Endothelial cell of umbilical vein (primary cell): ENCODE data around the gene TOB2. TPM values are rescaled to one million over a fixed set of nuclear protein-coding genes. Genes with fewer than 3 reads are reported as not detected.

Experiments used
- BruUV-seq: library from RNA; stranded (reverse); fragments of 400-500 nt; replicated peaks from 2 replicates; lab custom pipeline; 2021; lab: Mats Ljungman, UMichigan
- CTCF ChIA-PET: fragments of 300-600, 350-600 bp; sonication (Branson Sonifier 250); formaldehyde crosslinking; loops from one replicate; lab custom pipeline; 2021; ENCODE audit warnings: antibody characterized with exemption, inconsistent platforms; lab: Charles Lee
- POLR2A ChIA-PET: fragments of 300-600, 350-600 bp; sonication (Branson Sonifier 250); formaldehyde crosslinking; loops from one replicate; lab custom pipeline; 2021; ENCODE audit warnings: antibody characterized with exemption, inconsistent platforms; lab: Charles Lee
- DNase-seq: peaks from one replicate; pipeline ENCODE4 v3.0.0-alpha.2; 2011; ENCODE audit warnings: low read depth, low spot score
- FAIRE-seq: peaks from 2 replicates; lab custom pipeline; 2011; peaks lifted over from hg19 to GRCh38; lab: Jason Lieb, UNC
- H2AFZ ChIP-seq: 2 replicates; pipeline ENCODE4 v1.6.0; 2012; ENCODE audit warnings: low read depth, low read length, control low read depth, inconsistent platforms
- H3K27ac ChIP-seq: 2 replicates; pipeline ENCODE4 v1.5.1; 2011; ENCODE audit warnings: low read depth, mild to moderate bottlenecking, control low read depth, low read length, moderate library complexity; ENCODE audit not compliant: insufficient read depth
- H3K27me3 ChIP-seq, 2 experiments: 2 replicates each; pipeline versions ENCODE4 v1.6.0 to v1.6.1; 2011; ENCODE audit warnings: low read length in 2 of 2, mixed read lengths in 1 of 2; ENCODE audit not compliant: control insufficient read depth in 2 of 2, insufficient read depth in 2 of 2
- H3K36me3 ChIP-seq, 2 experiments: 2 replicates in 1 of 2; 3 replicates in 1 of 2; pipeline ENCODE4 v1.5.1; 2011; ENCODE audit warnings: low read length in 2 of 2, mild to moderate bottlenecking in 1 of 2, moderate library complexity in 1 of 2; ENCODE audit not compliant: control insufficient read depth in 2 of 2, insufficient read depth in 2 of 2; ENCODE audit errors: extremely low read depth in 1 of 2
- H3K4me1 ChIP-seq: 3 replicates; pipeline ENCODE4 v1.5.1; 2011; ENCODE audit warnings: mild to moderate bottlenecking, low read length; ENCODE audit not compliant: control insufficient read depth, insufficient read depth; ENCODE audit errors: extremely low read depth
- H3K4me2 ChIP-seq: 2 replicates; pipeline ENCODE4 v1.6.1; 2011; ENCODE audit warnings: low read length, control low read depth, mixed read lengths; ENCODE audit not compliant: insufficient read depth
- H3K4me3 ChIP-seq, 3 experiments: fragments of 200-600 bp in 1 of 3; sonication (generic), shearing (Covaris generic) in 1 of 3; replicated peaks in 1 of 3; 2 replicates each; pipeline ENCODE4 v1.5.1; 2011 to 2016; ENCODE audit warnings: control low read depth in 3 of 3, low read length in 3 of 3, mild to moderate bottlenecking in 2 of 3, inconsistent platforms in 1 of 3, low read depth in 1 of 3, moderate library complexity in 1 of 3; ENCODE audit not compliant: insufficient read depth in 1 of 3
- H3K79me2 ChIP-seq: 2 replicates; pipeline ENCODE4 v1.6.0; 2012; ENCODE audit warnings: low read length, inconsistent platforms; ENCODE audit not compliant: control insufficient read depth, insufficient read depth
- H3K9ac ChIP-seq: replicated peaks from 2 replicates; pipeline ENCODE3; 2011; ENCODE audit warnings: low read length, control low read depth; ENCODE audit not compliant: insufficient read depth; ENCODE audit errors: extremely low read depth
- H3K9me1 ChIP-seq: replicated peaks from 3 replicates; pipeline ENCODE4 v1.6.0; 2011; ENCODE audit warnings: mild to moderate bottlenecking, low read length; ENCODE audit not compliant: control insufficient read depth, insufficient read depth; ENCODE audit errors: extremely low read depth
- H3K9me3 ChIP-seq: replicated peaks from 2 replicates; pipeline ENCODE4 v1.5.1; 2012; ENCODE audit warnings: low read length, inconsistent platforms; ENCODE audit not compliant: control insufficient read depth, insufficient read depth
- H4K20me1 ChIP-seq: replicated peaks from 2 replicates; pipeline ENCODE3; 2011; ENCODE audit warnings: mild to moderate bottlenecking, low read length; ENCODE audit not compliant: control insufficient read depth, insufficient read depth; ENCODE audit errors: extremely low read depth
- CTCF ChIP-seq, 2 donors: IDR thresholded peaks; 1 replicate in 1 of 2; 2 replicates in 1 of 2; pipeline ENCODE4 v1.5.1; 2011; ENCODE audit warnings: low read length in 2 of 2, mild to moderate bottlenecking in 2 of 2, moderate library complexity in 2 of 2, control low read depth in 1 of 2, inconsistent platforms in 1 of 2, low read depth in 1 of 2; ENCODE audit not compliant: insufficient read depth in 1 of 2; ENCODE audit errors: extremely low read depth in 1 of 2
- EZH2 ChIP-seq: IDR thresholded peaks from 2 replicates; pipeline ENCODE4 v1.6.1; 2012; ENCODE audit warnings: borderline replicate concordance, low read depth, mild to moderate bottlenecking, moderate library complexity, low read length, inconsistent platforms; ENCODE audit not compliant: severe bottlenecking
- FOS ChIP-seq: IDR thresholded peaks from 2 replicates; pipeline ENCODE4 v1.6.1; 2011; ENCODE audit warnings: mild to moderate bottlenecking, low read length, moderate library complexity, borderline replicate concordance; ENCODE audit not compliant: insufficient read depth
- GATA2 ChIP-seq: IDR thresholded peaks from 2 replicates; pipeline ENCODE4 v1.7.0; 2011; ENCODE audit warnings: low read depth, mild to moderate bottlenecking, moderate library complexity, mixed read lengths, low read length; ENCODE audit not compliant: insufficient read length, insufficient read depth
- JUN ChIP-seq: IDR thresholded peaks from 2 replicates; pipeline ENCODE4 v1.6.1; 2011; ENCODE audit warnings: borderline replicate concordance, low read depth; ENCODE audit not compliant: insufficient read length, insufficient read depth
- MYC ChIP-seq: IDR thresholded peaks from one replicate; pipeline ENCODE4 v1.6.1; 2011; ENCODE audit warnings: mild to moderate bottlenecking, low read depth, low read length
- POLR2A ChIP-seq: IDR thresholded peaks from 2 replicates; pipeline ENCODE4 v1.6.1; 2012; ENCODE audit warnings: low read depth, mild to moderate bottlenecking, control low read depth, low read length
- POLR2AphosphoS5 ChIP-seq: IDR thresholded peaks from 2 replicates; pipeline ENCODE4 v1.6.1; 2012; ENCODE audit warnings: low read depth, mild to moderate bottlenecking, control low read depth, low read length, moderate library complexity; ENCODE audit not compliant: insufficient read depth
- dilution Hi-C: fragments of 300-500 bp; cut with MboI; formaldehyde crosslinking; loops from one replicate; pipeline ENCODE4 v1.15.0; 2019; ENCODE audit warnings: low sequenced_read_pairs; ENCODE audit not compliant: extremely low pct_ligation_motif_present
- intact Hi-C: fragments of 100-400 bp; cut with micrococcal nuclease; formaldehyde crosslinking; loops from one replicate; pipeline ENCODE4 v1.10.0; 2022
- polyA plus RNA-seq, 4 experiments: library from polyadenylated mRNA; depleted of rRNA in 3 of 4; stranded (reverse) in 3 of 4; unstranded in 1 of 4; fragments of >200 nt; gene quantifications; 2 replicates each; pipeline versions ENCODE4 v1.2.1 to v1.2.3, GENCODE V29; 2011 to 2012; ENCODE audit warnings: missing spikeins in 1 of 4
- total RNA-seq: library from RNA; stranded (reverse); gene quantifications from 2 replicates; pipeline ENCODE4 v1.2.3, GENCODE V29; 2021
- TF ChIP-seq, protein P1 (sequence below): IDR thresholded peaks from 2 replicates; pipeline ENCODE4 v1.6.1; 2011; ENCODE audit not compliant: insufficient read depth, insufficient read length

Gene TOB2
- total and polyA plus RNA-seq, 2 donors (not counting 3 experiments of a cell fraction or from before 2014, with no cell fraction given), result 21.7 to 44.7 TPM

DNA sequence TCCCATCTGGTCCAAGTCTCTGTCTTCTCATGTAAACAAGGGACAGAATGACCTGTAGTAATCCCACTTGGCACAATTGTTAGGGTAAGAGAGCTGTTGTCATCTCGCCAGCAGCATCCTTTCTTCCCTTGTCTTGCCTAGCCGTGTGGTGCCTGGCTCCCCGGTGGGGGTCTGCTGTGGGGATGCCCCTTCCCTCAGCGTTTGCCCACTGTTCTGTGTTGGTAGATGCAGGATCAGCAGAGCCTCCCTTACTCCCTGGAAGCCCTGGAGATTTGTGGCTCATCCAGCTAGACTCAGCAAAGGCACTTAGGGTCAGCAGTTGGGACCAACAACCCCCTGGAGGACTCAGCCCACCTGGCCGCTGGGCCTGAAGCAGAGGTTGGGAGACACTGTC, 35.3 kb upstream of the TOB2 start:
- Histone ChIP-seq H3K36me3 (no peaks in the 10 kb centered on the region), H3K4me1 (no peaks in the 10 kb centered on the region), H4K20me1 (no peaks in the 10 kb centered on the region), H2AFZ (no peak overlapping the region), H3K27ac (no peak overlapping the region), H3K4me2 (no peak overlapping the region), H3K9me3 (no peaks in the 10 kb centered on the region), H3K4me3 (no peak overlapping the region), H3K79me2 (peaks cover 60% of the 10 kb centered on the region), H3K9me1 (no peaks in the 10 kb centered on the region), H3K9ac (no peak overlapping the region), H3K27me3 (no peaks in the 10 kb centered on the region)
- TF ChIP-seq MYC (no peak), POLR2AphosphoS5 (no peak), EZH2 (no peak), CTCF (IDR thresholded peaks at IDR 0.05; ENCODE audit: extremely low read depth in 1 of 2, insufficient read depth in 1 of 2, low read depth in 1 of 2, low read length in 2 of 2) (no peak), GATA2 (no peak), JUN (no peak), POLR2A (no peak), FOS (no peak)
- TF ChIP-seq, protein P1, sequence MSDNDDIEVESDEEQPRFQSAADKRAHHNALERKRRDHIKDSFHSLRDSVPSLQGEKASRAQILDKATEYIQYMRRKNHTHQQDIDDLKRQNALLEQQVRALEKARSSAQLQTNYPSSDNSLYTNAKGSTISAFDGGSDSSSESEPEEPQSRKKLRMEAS, result no peak
- dilution Hi-C loops (no loop called here), intact Hi-C loops (no loop called here)
- POLR2A ChIA-PET, result no interaction called here
- CTCF ChIA-PET, result no interaction called here
- no peak for DNase-seq
- no TSS peak for BruUV-seq
- no peak for FAIRE-seq
